CD14-positive monocyte (primary cell): ENCODE results near the gene CHD2. TPM values are rescaled to one million over a fixed set of nuclear protein-coding genes. Genes with fewer than 3 reads are reported as not detected.
A peak's percentile ranks its signal among the peaks of the same experiment; 100 is the strongest.

Experiments used
- DNase-seq, 3 donors: peaks; one replicate each; pipeline ENCODE4 v3.0.0-alpha.2; 2011 to 2022
- H2AFZ ChIP-seq: 2 replicates; pipeline ENCODE4 v1.6.0; 2012; ENCODE audit warnings: mild to moderate bottlenecking, low read depth, low read length, inconsistent platforms; ENCODE audit not compliant: insufficient read depth, poor library complexity, severe bottlenecking
- H3K27ac ChIP-seq, 2 donors: 1 replicate in 1 of 2; 2 replicates in 1 of 2; pipeline ENCODE4 v1.5.1; 2012 to 2013; ENCODE audit warnings: low read length in 2 of 2, control low read depth in 1 of 2, inconsistent platforms in 1 of 2, low read depth in 1 of 2, mild to moderate bottlenecking in 1 of 2
- H3K27me3 ChIP-seq, 2 donors: one replicate each; pipeline versions ENCODE4 v1.6.0 to v1.6.1; 2011 to 2013; ENCODE audit warnings: low read length in 2 of 2; ENCODE audit not compliant: control insufficient read depth in 2 of 2, insufficient read depth in 2 of 2
- H3K36me3 ChIP-seq, 2 donors: replicated peaks in 1 of 2; 1 replicate in 1 of 2; 2 replicates in 1 of 2; pipeline versions ENCODE4 v1.5.1 to v1.6.1; 2012 to 2013; ENCODE audit warnings: low read length in 2 of 2, control low read depth in 1 of 2, inconsistent platforms in 1 of 2, mild to moderate bottlenecking in 1 of 2; ENCODE audit not compliant: insufficient read depth in 2 of 2, control insufficient read depth in 1 of 2
- H3K4me1 ChIP-seq, 2 donors: 1 replicate in 1 of 2; 2 replicates in 1 of 2; pipeline versions ENCODE4 v1.5.1 to v1.6.1; 2012 to 2013; ENCODE audit warnings: low read length in 2 of 2, control low read depth in 1 of 2, inconsistent platforms in 1 of 2, mild to moderate bottlenecking in 1 of 2, moderate library complexity in 1 of 2; ENCODE audit not compliant: insufficient read depth in 2 of 2, control insufficient read depth in 1 of 2
- H3K4me2 ChIP-seq: replicated peaks from 2 replicates; pipeline ENCODE3; 2012; ENCODE audit warnings: low read length, moderate library complexity, mild to moderate bottlenecking; ENCODE audit not compliant: poor library complexity, severe bottlenecking; ENCODE audit errors: extremely low read depth
- H3K4me3 ChIP-seq, 3 experiments: fragments of 200-600 bp in 1 of 3; sonication (generic) in 1 of 3; replicated peaks in 1 of 3; 1 replicate in 2 of 3; 2 replicates in 1 of 3; pipeline ENCODE4 v1.5.1; 2011 to 2013; ENCODE audit warnings: low read length in 3 of 3, mild to moderate bottlenecking in 3 of 3, control low read depth in 2 of 3, low read depth in 2 of 3, inconsistent platforms in 1 of 3, moderate library complexity in 1 of 3
- H3K79me2 ChIP-seq: 2 replicates; pipeline ENCODE4 v1.6.0; 2012; ENCODE audit warnings: mild to moderate bottlenecking, control low read depth, inconsistent platforms, low read length, moderate library complexity; ENCODE audit not compliant: insufficient read depth
- H3K9ac ChIP-seq: 2 replicates; pipeline ENCODE4 v1.6.0; 2017; ENCODE audit warnings: low read length, mild to moderate bottlenecking; ENCODE audit not compliant: insufficient read depth, poor library complexity, severe bottlenecking
- H3K9me3 ChIP-seq, 2 donors: replicated peaks in 1 of 2; 1 replicate in 1 of 2; 2 replicates in 1 of 2; pipeline versions ENCODE4 v1.5.1 to v1.6.1; 2012 to 2013; ENCODE audit warnings: low read length in 2 of 2, control low read depth in 1 of 2; ENCODE audit not compliant: control insufficient read depth in 1 of 2, insufficient read depth in 1 of 2
- H4K20me1 ChIP-seq: 2 replicates; pipeline ENCODE4 v1.6.0; 2012; ENCODE audit warnings: mild to moderate bottlenecking, low read length, control low read depth, moderate library complexity; ENCODE audit not compliant: insufficient read depth
- H3K27ac Mint-ChIP-seq, 7 donors: one replicate each; pipeline ENCODE4 v1.8.0; 2020; ENCODE audit warnings: mild to moderate bottlenecking in 7 of 7, mixed read lengths in 7 of 7, moderate library complexity in 6 of 7, inconsistent platforms in 2 of 7
- H3K27me3 Mint-ChIP-seq, 3 donors: one replicate each; pipeline ENCODE4 v1.8.0; 2021 to 2022; ENCODE audit warnings: low read depth in 3 of 3, mild to moderate bottlenecking in 3 of 3, mixed read lengths in 3 of 3, moderate library complexity in 3 of 3, inconsistent platforms in 1 of 3
- H3K36me3 Mint-ChIP-seq, 2 donors: one replicate each; pipeline ENCODE4 v1.8.0; 2020; ENCODE audit warnings: mixed read lengths in 2 of 2, inconsistent platforms in 1 of 2, mild to moderate bottlenecking in 1 of 2
- H3K4me1 Mint-ChIP-seq: one replicate; pipeline ENCODE4 v1.8.0; 2020; ENCODE audit warnings: mild to moderate bottlenecking, mixed read lengths
- H3K4me3 Mint-ChIP-seq, 2 donors: one replicate each; pipeline ENCODE4 v1.8.0; 2020; ENCODE audit warnings: mild to moderate bottlenecking in 2 of 2, mixed read lengths in 2 of 2, moderate library complexity in 1 of 2
- H3K9me3 Mint-ChIP-seq, 7 donors: one replicate each; pipeline ENCODE4 v1.8.0; 2020 to 2022; ENCODE audit warnings: mixed read lengths in 7 of 7, mild to moderate bottlenecking in 6 of 7, moderate library complexity in 6 of 7, inconsistent platforms in 2 of 7
- CTCF ChIP-seq: fragments of 200-600 bp; IDR thresholded peaks from one replicate; pipeline ENCODE4 v1.8.0; 2022; ENCODE audit warnings: antibody characterized with exemption, mild to moderate bottlenecking
- whole genome bisulfite sequencing: methylation state at CpG from one replicate; pipeline ENCODE4 v1.1.5; 2013; ENCODE audit warnings: missing lambda C conversion rate; ENCODE audit not compliant: insufficient coverage; 5-methylcytosine and 5-hydroxymethylcytosine counted together
- intact Hi-C, 2 donors: fragments of 100-400 bp; cut with micrococcal nuclease; formaldehyde crosslinking; loops; one replicate each; pipeline versions ENCODE4 v1.15.0 to v1.15.1; 2023
- polyA plus RNA-seq, 3 donors: library from polyadenylated mRNA; depleted of rRNA in 1 of 3; unstranded in 2 of 3; stranded (reverse) in 1 of 3; fragments of 300-500 nt in 2 of 3; fragments of >200 nt in 1 of 3; fragmentation: Illumina TruSeq in 2 of 3; gene quantifications; 1 replicate in 2 of 3; 2 replicates in 1 of 3; pipeline ENCODE4 v1.2.3, GENCODE V29; 2012 to 2021

CHD2 gene
- polyA plus RNA-seq, 3 donors, result 9.6 to 61.2 (median 11.4) TPM

GRCh38 chr15:93026380-93026817 is 126.3 kb downstream of the CHD2 start:
- 36% methylated on average over 9 of the region's 9 CpGs for WGBS
- H3K9ac ChIP-seq, result no peak overlapping the region
- no peaks in the 10 kb centered on the region for H3K9me3 ChIP-seq
- peaks cover 36% of the 10 kb centered on the region for H4K20me1 ChIP-seq
- intact Hi-C loops, result loop anchor here in 1 of 2 donors (10.0 kb wide), 1 partner anchor 232 kb away; no protein-coding TSS in a partner anchor
- peaks cover 49 to 55% of the 10 kb centered on the region in 2 donors for H3K36me3 Mint-ChIP-seq
- peak overlapping the region; percentile 23 for H3K4me2 ChIP-seq
- peak overlapping the region; percentile 49 to 52 for H3K4me3 Mint-ChIP-seq
- H3K27ac Mint-ChIP-seq, result peak overlapping the region; percentile 88 to 98 (median 96)
- peak overlapping the region in 1 of 3 experiments; percentile 33 for H3K4me3 ChIP-seq
- peaks cover 31 to 39% of the 10 kb centered on the region in 2 donors for H3K36me3 ChIP-seq
- H2AFZ ChIP-seq, result no peak overlapping the region
- peak in 2 of 3 donors; percentile 29 to 31 for DNase-seq
- H3K79me2 ChIP-seq, result peaks cover 20% of the 10 kb centered on the region
- TF ChIP-seq CTCF, result no peak
- peak overlapping the region; percentile 69 to 87 for H3K27ac ChIP-seq
- H3K4me1 Mint-ChIP-seq, result peaks cover 66% of the 10 kb centered on the region
- peaks cover 0 to 2% (median 2%) of the 10 kb centered on the region in 3 donors for H3K27me3 Mint-ChIP-seq
- peaks cover 66 to 70% of the 10 kb centered on the region in 2 donors for H3K4me1 ChIP-seq
- H3K9me3 Mint-ChIP-seq, result peaks cover 0 to 6% (median 3%) of the 10 kb centered on the region in 7 donors
- H3K27me3 ChIP-seq, result no peaks in the 10 kb centered on the region

- peaks cover 0 to 6% (median 3%) of the 10 kb centered on the region in 7 donors for H3K9me3 Mint-ChIP-seq
- Histone ChIP-seq H3K4me2 (no peak overlapping the region), H3K36me3 (peaks cover 23 to 29% of the 10 kb centered on the region in 2 donors), H3K9ac (peak overlapping the region; percentile 9), H3K4me1 (peaks cover 66 to 70% of the 10 kb centered on the region in 2 donors), H3K27ac (peak overlapping the region; percentile 87 to 95), H3K79me2 (peaks cover 14% of the 10 kb centered on the region), H3K9me3 (no peaks in the 10 kb centered on the region), H2AFZ (no peak overlapping the region), H3K4me3 (peak overlapping the region in 1 of 3 experiments; percentile 18), H4K20me1 (peaks cover 27% of the 10 kb centered on the region), H3K27me3 (no peaks in the 10 kb centered on the region)
- peak overlapping the region in 1 of 2 donors; percentile 12 for H3K4me3 Mint-ChIP-seq
- peaks cover 66% of the 10 kb centered on the region for H3K4me1 Mint-ChIP-seq
- TF ChIP-seq CTCF, result no peak
- peak; percentile 60 to 72 (median 71) for DNase-seq
- whole genome bisulfite sequencing, result 37% methylated on average over 6 of the region's 10 CpGs
- H3K27ac Mint-ChIP-seq, result peak overlapping the region; percentile 88 to 98 (median 96)
- H3K27me3 Mint-ChIP-seq, result peaks cover under 1 to 2% (median 2%) of the 10 kb centered on the region in 3 donors
- intact Hi-C loops, result loop anchor here in 1 of 2 donors (10.0 kb wide), 1 partner anchor 233 kb away; no protein-coding TSS in a partner anchor
- peaks cover 39 to 45% of the 10 kb centered on the region in 2 donors for H3K36me3 Mint-ChIP-seq
Observed at GRCh38 chr15:93027413-93027812, 127.3 kb downstream of the CHD2 start.
